Coronary artery (tissue), 2 donors: ENCODE measurements around the gene PILRB.
"Not testable (repeated sequence)": the region's sequence is repeated elsewhere in the genome, so short reads cannot be mapped to it uniquely, and the experiment has no call there.

ENCODE experiments used
- DNase-seq: peaks from one replicate; pipeline ENCODE4 v3.0.0-alpha.2; 2017; ENCODE audit warnings: low spot score
- H3K27ac ChIP-seq, 2 donors: fragments of 200-600 bp; sonication (generic); one replicate each; pipeline ENCODE4 v1.5.1; 2016 to 2019
- H3K4me3 ChIP-seq: fragments of 200-600 bp; sonication (generic); 2 replicates; pipeline ENCODE4 v1.5.1; 2016; ENCODE audit warnings: mild to moderate bottlenecking, moderate library complexity
- CTCF ChIP-seq: fragments of 200-600 bp; sonication (generic); IDR thresholded peaks from one replicate; pipeline ENCODE4 v1.5.1; 2019; ENCODE audit warnings: antibody characterized with exemption

Gene PILRB

GRCh38 chr7:100376066-100376465, 18.1 kb downstream of the PILRB start:
- Histone ChIP-seq H3K27ac (no peak overlapping the region), H3K4me3 (no peak overlapping the region)
- DNase-seq: no peak
- TF ChIP-seq CTCF: no peak

- no peak for DNase-seq
- Histone ChIP-seq H3K4me3 (no peak overlapping the region), H3K27ac (no peak overlapping the region)
- no peak for TF ChIP-seq CTCF
Measured at GRCh38 chr7:100378114-100378755, 20.3 kb downstream of the PILRB start.

- no peak for TF ChIP-seq CTCF
- H3K4me3 ChIP-seq: no peak overlapping the region
- peak overlapping the region in 1 of 2 donors; percentile 65 for H3K27ac ChIP-seq
- DNase-seq: no peak
Measured at GRCh38 chr7:100380196-100380595, 22.3 kb downstream of the PILRB start.

- H3K27ac ChIP-seq: peak overlapping the region in 1 of 2 donors; percentile 4
- DNase-seq: not testable (repeated sequence)
Measured at GRCh38 chr7:100381531-100382233, 23.8 kb downstream of the PILRB start.

GRCh38 chr7:100382234-100382853, 24.4 kb downstream of the PILRB start:
- peak overlapping the region in 1 of 2 donors; percentile 4 for H3K27ac ChIP-seq
- not testable (repeated sequence) for DNase-seq, H3K4me3 ChIP-seq

More at GRCh38 chr7:100381531-100382233, 23.8 kb downstream of the PILRB start:
- H3K4me3 ChIP-seq: not testable (repeated sequence)

- H3K4me3 ChIP-seq: no peak overlapping the region
- H3K27ac ChIP-seq: no peak overlapping the region
- DNase-seq: no peak
- no peak for TF ChIP-seq CTCF
Measured at GRCh38 chr7:100384628-100385294, 26.8 kb downstream of the PILRB start.

- no peak overlapping the region for H3K4me3 ChIP-seq
- no peak for DNase-seq
- TF ChIP-seq CTCF: no peak
- no peak overlapping the region for H3K27ac ChIP-seq
Measured at GRCh38 chr7:100386940-100387339, 29.0 kb downstream of the PILRB start.
